Mucosa of descending colon (tissue), 3 donors: ENCODE data around the gene IL2RA. TPM values are rescaled to one million over a fixed set of nuclear protein-coding genes. Genes with fewer than 3 reads are reported as not detected.
"Not testable (repeated sequence)": the region's sequence is repeated elsewhere in the genome, so short reads cannot be mapped to it uniquely, and the experiment has no call there.

Source experiments
- ATAC-seq: fragments of 200-7000 bp; cut with Tn5 transposase; one replicate; pipeline ENCODE4 v1.9.1; 2020; ENCODE audit warnings: mild to moderate bottlenecking, moderate library complexity
- DNase-seq, 3 donors: peaks; one replicate each; pipeline ENCODE4 v3.0.0-alpha.2; 2020
- H3K36me3 ChIP-seq: fragments of 200-600 bp; one replicate; pipeline ENCODE4 v1.8.0; 2021; ENCODE audit warnings: low read depth, mild to moderate bottlenecking
- H3K4me1 ChIP-seq: fragments of 200-600 bp; one replicate; pipeline ENCODE4 v1.8.0; 2021; ENCODE audit warnings: low read depth, mild to moderate bottlenecking
- H3K4me3 ChIP-seq: fragments of 200-600 bp; one replicate; pipeline ENCODE4 v1.8.0; 2021; ENCODE audit warnings: mild to moderate bottlenecking
- H3K9me3 ChIP-seq: fragments of 200-600 bp; one replicate; pipeline ENCODE4 v1.8.0; 2021; ENCODE audit warnings: mild to moderate bottlenecking
- CTCF ChIP-seq: fragments of 200-600 bp; IDR thresholded peaks from one replicate; pipeline ENCODE4 v1.8.0; 2022; ENCODE audit warnings: antibody characterized with exemption, mild to moderate bottlenecking
- intact Hi-C, 2 donors: fragments of 100-400 bp; cut with DNase I in 1 of 2; cut with micrococcal nuclease in 1 of 2; formaldehyde crosslinking; loops; one replicate each; pipeline versions ENCODE4 v1.11.0 to v1.11.1; 2022; cut with DNase I, micrococcal nuclease
- total RNA-seq, 3 donors: library from RNA; stranded (reverse); fragmentation: NEBNext Ultra II Directional in 2 of 3; extraction: Animal tissue kit (Norgen Biotek cat#: 25700) in 2 of 3; gene quantifications; one replicate each; pipeline versions ENCODE4 v1.2.1 to v1.2.4, GENCODE V29; 2021 to 2023
- donor health status: DM: no; HTN: no; CAD: no; lungs with moderate emphysema.
- donor health status: DM: no; HTN: no; CAD: no.
- donor health status: DM: no; HTN: yes; CAD: no.

The IL2RA gene
- total RNA-seq, 3 donors from 2014 or later: 1.2 to 3.7 (median 2.1) TPM

- no peak for TF ChIP-seq CTCF
- DNase-seq: no peak
- Histone ChIP-seq H3K9me3 (no peaks in the 10 kb centered on the region), H3K4me1 (no peaks in the 10 kb centered on the region), H3K4me3 (no peak overlapping the region), H3K36me3 (no peaks in the 10 kb centered on the region)
- ATAC-seq: no peak
- intact Hi-C loops: no loop called here
These were observed 3.7 kb upstream of the IL2RA start for GRCh38 chr10:6065835-6066234.

GRCh38 chr10:6065406-6065805 is 3.2 kb upstream of the IL2RA start:
- no peaks in the 10 kb centered on the region for H3K9me3 ChIP-seq
- ATAC-seq (no peak), DNase-seq (no peak)
- no peak for TF ChIP-seq CTCF
- H3K4me1 ChIP-seq: no peaks in the 10 kb centered on the region
- H3K4me3 ChIP-seq: no peak overlapping the region
- no peaks in the 10 kb centered on the region for H3K36me3 ChIP-seq
- intact Hi-C loops: no loop called here

GRCh38 chr10:6064726-6065125 is 2.6 kb upstream of the IL2RA start:
- H3K9me3 ChIP-seq, H3K4me3 ChIP-seq, ATAC-seq, intact Hi-C loops, H3K4me1 ChIP-seq, DNase-seq, H3K36me3 ChIP-seq: not testable (repeated sequence)

- Histone ChIP-seq H3K9me3 (no peaks in the 10 kb centered on the region), H3K4me1 (no peaks in the 10 kb centered on the region), H3K4me3 (no peak overlapping the region), H3K36me3 (no peaks in the 10 kb centered on the region)
- ATAC-seq (no peak), DNase-seq (no peak)
- intact Hi-C loops: no loop called here
- TF ChIP-seq CTCF: no peak
These were observed 2.0 kb upstream of the IL2RA start for GRCh38 chr10:6064119-6064518.

- Histone ChIP-seq H3K36me3 (no peaks in the 10 kb centered on the region), H3K4me1 (no peaks in the 10 kb centered on the region), H3K9me3 (no peaks in the 10 kb centered on the region), H3K4me3 (no peak overlapping the region)
- intact Hi-C loops: no loop called here
- ATAC-seq: no peak
- DNase-seq: no peak
- TF ChIP-seq CTCF: no peak
These were observed 1.1 kb downstream of the IL2RA start for GRCh38 chr10:6061056-6061455.

GRCh38 chr10:6059506-6059905 is 2.7 kb downstream of the IL2RA start:
- ATAC-seq (no peak), DNase-seq (no peak)
- intact Hi-C loops: no loop called here
- Histone ChIP-seq H3K9me3 (no peaks in the 10 kb centered on the region), H3K4me1 (no peaks in the 10 kb centered on the region), H3K4me3 (no peak overlapping the region), H3K36me3 (no peaks in the 10 kb centered on the region)
- TF ChIP-seq CTCF: no peak
